Liver (tissue), 9 donors: ENCODE data around the gene PARD3B. TPM values are rescaled to one million over a fixed set of nuclear protein-coding genes. Genes with fewer than 3 reads are reported as not detected.

Experiments used
- DNase-seq: peaks from one replicate; pipeline ENCODE4 v3.0.0-alpha.2; 2017; ENCODE audit warnings: low spot score
- H3K27ac ChIP-seq, 2 donors: one replicate each; pipeline ENCODE4 v1.7.0; 2013; ENCODE audit warnings: inconsistent platforms in 2 of 2, low read length in 2 of 2, control low read depth in 1 of 2, low read depth in 1 of 2, mild to moderate bottlenecking in 1 of 2
- H3K27me3 ChIP-seq, 4 donors: one replicate each; pipeline versions ENCODE4 v1.6.1 to v1.7.0; 2013; ENCODE audit warnings: low read length in 3 of 4, inconsistent platforms in 1 of 4, mild to moderate bottlenecking in 1 of 4, moderate library complexity in 1 of 4; ENCODE audit not compliant: control insufficient read depth in 4 of 4, insufficient read depth in 4 of 4
- H3K36me3 ChIP-seq, 4 donors: one replicate each; pipeline versions ENCODE4 v1.6.1 to v1.7.0; 2013; ENCODE audit warnings: low read length in 3 of 4, mild to moderate bottlenecking in 3 of 4, low read depth in 1 of 4, moderate library complexity in 1 of 4; ENCODE audit not compliant: control insufficient read depth in 4 of 4, insufficient read depth in 3 of 4
- H3K4me1 ChIP-seq, 4 donors: one replicate each; pipeline versions ENCODE4 v1.6.1 to v1.7.0; 2013; ENCODE audit warnings: low read length in 3 of 4, mild to moderate bottlenecking in 3 of 4, moderate library complexity in 1 of 4; ENCODE audit not compliant: control insufficient read depth in 4 of 4, insufficient read depth in 4 of 4
- H3K4me3 ChIP-seq, 3 donors: one replicate each; pipeline versions ENCODE4 v1.6.1 to v1.7.0; 2013; ENCODE audit warnings: low read length in 3 of 3, control low read depth in 1 of 3, low read depth in 1 of 3, mild to moderate bottlenecking in 1 of 3
- H3K9ac ChIP-seq, 2 donors: one replicate each; pipeline ENCODE4 v1.7.0; 2013; ENCODE audit warnings: low read length in 2 of 2, mild to moderate bottlenecking in 2 of 2, moderate library complexity in 2 of 2, control low read depth in 1 of 2, low read depth in 1 of 2
- H3K9me3 ChIP-seq, 4 donors: one replicate each; pipeline versions ENCODE4 v1.6.1 to v1.7.0; 2013; ENCODE audit warnings: low read length in 3 of 4; ENCODE audit not compliant: control insufficient read depth in 4 of 4
- ATF3 ChIP-seq: IDR thresholded peaks from 2 replicates; pipeline ENCODE4 v1.6.1; 2016; ENCODE audit warnings: antibody characterized with exemption
- CTCF ChIP-seq: fragments of 150-350 bp; IDR thresholded peaks from 2 replicates; pipeline ENCODE4 v1.5.1; 2017; ENCODE audit warnings: improper control_type of control experiment, low read depth, low read length; ENCODE audit not compliant: missing input control
- EGR1 ChIP-seq, 2 donors: IDR thresholded peaks; 2 replicates each; pipeline ENCODE4 v1.6.1; 2016 to 2018; ENCODE audit warnings: antibody characterized with exemption in 2 of 2, low read depth in 2 of 2
- FOXA1 ChIP-seq: IDR thresholded peaks from 2 replicates; pipeline ENCODE4 v1.6.1; 2016; ENCODE audit warnings: antibody characterized with exemption
- FOXA2 ChIP-seq: IDR thresholded peaks from 2 replicates; pipeline ENCODE4 v1.6.1; 2016; ENCODE audit warnings: antibody characterized with exemption
- GABPA ChIP-seq, 2 donors: IDR thresholded peaks in 1 of 2; conservative IDR thresholded peaks in 1 of 2; 2 replicates each; pipeline ENCODE4 v1.6.1; 2016; ENCODE audit warnings: antibody characterized with exemption in 2 of 2, mild to moderate bottlenecking in 1 of 2, moderate library complexity in 1 of 2
- HNF4A ChIP-seq, 2 donors: conservative IDR thresholded peaks; 2 replicates each; pipeline ENCODE4 v1.6.1; 2016; ENCODE audit warnings: antibody characterized with exemption in 2 of 2, mild to moderate bottlenecking in 2 of 2
- HNF4G ChIP-seq: IDR thresholded peaks from 2 replicates; pipeline ENCODE4 v1.6.1; 2016; ENCODE audit warnings: antibody characterized with exemption
- JUND ChIP-seq, 2 donors: IDR thresholded peaks; 2 replicates each; pipeline ENCODE4 v1.6.1; 2016; ENCODE audit warnings: antibody characterized with exemption in 2 of 2
- MAX ChIP-seq: IDR thresholded peaks from 2 replicates; pipeline ENCODE4 v1.6.1; 2016; ENCODE audit warnings: antibody characterized with exemption
- NR2F2 ChIP-seq: IDR thresholded peaks from 2 replicates; pipeline ENCODE4 v1.6.1; 2016; ENCODE audit warnings: antibody characterized with exemption
- RAD21 ChIP-seq, 2 donors: IDR thresholded peaks; 2 replicates each; pipeline ENCODE4 v1.6.1; 2016; ENCODE audit warnings: antibody characterized with exemption in 2 of 2, mild to moderate bottlenecking in 2 of 2
- REST ChIP-seq: IDR thresholded peaks from 2 replicates; pipeline ENCODE4 v1.6.1; 2016; ENCODE audit warnings: antibody characterized with exemption, mild to moderate bottlenecking
- RXRA ChIP-seq, 2 donors: IDR thresholded peaks; 2 replicates each; pipeline ENCODE4 v1.6.1; 2017 to 2018; ENCODE audit warnings: antibody characterized with exemption in 2 of 2, mild to moderate bottlenecking in 1 of 2
- SP1 ChIP-seq: IDR thresholded peaks from 2 replicates; pipeline ENCODE4 v1.6.1; 2018; ENCODE audit warnings: antibody characterized with exemption, mild to moderate bottlenecking
- TAF1 ChIP-seq: conservative IDR thresholded peaks from 2 replicates; pipeline ENCODE4 v1.6.1; 2016; ENCODE audit warnings: antibody characterized with exemption, mild to moderate bottlenecking
- YY1 ChIP-seq: IDR thresholded peaks from 2 replicates; pipeline ENCODE4 v1.6.1; 2016; ENCODE audit warnings: antibody characterized with exemption, mild to moderate bottlenecking
- ZBTB33 ChIP-seq: IDR thresholded peaks from 2 replicates; pipeline ENCODE4 v1.6.1; 2016; ENCODE audit warnings: antibody characterized with exemption
- WGBS: extraction: QIAGEN DNeasy Blood & Tissue Kit; methylation state at CpG from one replicate; pipeline ENCODE4 v1.1.7; 2013; 5-methylcytosine and 5-hydroxymethylcytosine counted together
- polyA plus RNA-seq, 2 donors: library from polyadenylated mRNA; stranded (reverse) in 1 of 2; unstranded in 1 of 2; fragments of 200-250 nt in 1 of 2; fragments of >200 nt in 1 of 2; fragmentation: Nextera tagmentation in 1 of 2; extraction: Ambion mirVana in 1 of 2; gene quantifications; one replicate each; pipeline versions ENCODE4 v1.2.1 to v1.2.3, GENCODE V29; 2013 to 2015
- total RNA-seq, 2 donors: library from RNA; depleted of rRNA; stranded (reverse); fragments of >200 nt; gene quantifications; one replicate each; pipeline ENCODE4 v1.2.3, GENCODE V29; 2014
- donor health status: healthy.
- donor health status: healthy.
- donor health status: healthy.
- donor health status: healthy.
- donor health status: healthy.

PARD3B gene
- total and polyA plus RNA-seq, 4 donors = 1.1 to 10.3 (median 3.7) TPM

GRCh38 chr2:205661281-205661680, 1116.0 kb downstream of the PARD3B start:
- peaks cover 0 to 2% (median 0%) of the 10 kb centered on the region in 4 donors for H3K36me3 ChIP-seq
- H3K27me3 ChIP-seq = no peaks in the 10 kb centered on the region
- H3K4me3 ChIP-seq = no peak overlapping the region
- WGBS = 89% methylated on average over 5 of the region's 5 CpGs
- no peak for DNase-seq
- H3K9me3 ChIP-seq = no peaks in the 10 kb centered on the region
- H3K9ac ChIP-seq = no peak overlapping the region
- H3K4me1 ChIP-seq = no peaks in the 10 kb centered on the region
- TF ChIP-seq SP1 = no peak
- no peak for TF ChIP-seq HNF4G
- TF ChIP-seq REST = no peak
- TF ChIP-seq RXRA (IDR thresholded peaks at IDR 0.05) = no peak
- no peak for TF ChIP-seq RAD21 (IDR thresholded peaks at IDR 0.05)
- no peak for TF ChIP-seq EGR1 (IDR thresholded peaks at IDR 0.05; ENCODE audit: low read depth in 2 of 2)
- TF ChIP-seq FOXA1 = no peak
- no peak for TF ChIP-seq JUND (IDR thresholded peaks at IDR 0.05)
- no peak for TF ChIP-seq ATF3
- TF ChIP-seq NR2F2 = no peak
- TF ChIP-seq YY1 = no peak
- TF ChIP-seq ZBTB33 = no peak
- no peak for TF ChIP-seq TAF1
- no peak for TF ChIP-seq FOXA2
- TF ChIP-seq MAX = no peak
- TF ChIP-seq GABPA (IDR thresholded peaks at IDR 0.05 in 1 of 2, conservative IDR thresholded peaks at IDR 0.05 in 1 of 2) = no peak
- no peak for TF ChIP-seq HNF4A (conservative IDR thresholded peaks at IDR 0.05)
- no peak for TF ChIP-seq CTCF
- H3K27ac ChIP-seq = no peak overlapping the region
